ENCODE measurements around the gene LGR6. TPM values are rescaled to one million over a fixed set of nuclear protein-coding genes. Genes with fewer than 3 reads are reported as not detected.

LGR6 gene
- total and polyA plus RNA-seq, 2 of the 8 experiments (the other 6 are each of a cell fraction or from before 2014, with no cell fraction given), result 0.50 to 1.0 TPM

- H3K4me1 ChIP-seq (replicated peaks in 1 of 4; ENCODE audit: control insufficient read depth in 3 of 4, insufficient read depth in 4 of 4, low read length in 3 of 4), result peaks cover 0 to 2% (median 2%) of the 10 kb centered on the region in 4 experiments; a peak in 5 of 7 replicates
- no peaks in the 10 kb centered on the region for H3K9me3 ChIP-seq (ENCODE audit: insufficient read depth in 2 of 2, low read depth in 1 of 2, low read length in 1 of 2)
- no peak overlapping the region for H3K23ac ChIP-seq (ENCODE audit: insufficient read length)
- H2AK5ac ChIP-seq (ENCODE audit: low read depth, low read length), result no peak overlapping the region
- no peak overlapping the region for H4K91ac ChIP-seq (replicated peaks; ENCODE audit: insufficient read length, low read length)
- no peak overlapping the region for H3K4me2 ChIP-seq (ENCODE audit: insufficient read depth in 1 of 2, low read depth in 2 of 2, low read length in 2 of 2)
- H4K20me1 ChIP-seq (replicated peaks in 1 of 2; ENCODE audit: control insufficient read depth in 1 of 2, insufficient read depth in 2 of 2, low read length in 2 of 2), result peaks cover 0 to 2% of the 10 kb centered on the region in 2 experiments
- no peak overlapping the region for H2BK120ac ChIP-seq (replicated peaks; ENCODE audit: low read depth, low read length)
- H3K27me3 ChIP-seq (replicated peaks in 1 of 4; ENCODE audit: control insufficient read depth in 3 of 4, extremely low read depth in 1 of 4, insufficient read depth in 3 of 4, low read length in 3 of 4), result no peaks in the 10 kb centered on the region; a peak in 3 of 7 replicates
- H2BK12ac ChIP-seq (ENCODE audit: low read depth, low read length), result no peak overlapping the region
- H3K79me2 ChIP-seq (ENCODE audit: control insufficient read depth in 1 of 2, insufficient read depth in 2 of 2, low read length in 2 of 2), result no peaks in the 10 kb centered on the region
- 90% methylated on average over 19 of the region's 19 CpGs; no CpG with 5 or more reads in 1 of the 2 experiments for WGBS, 2 experiments (ENCODE audit: extremely low coverage in 1 of 2, insufficient coverage in 1 of 2, insufficient read length in 1 of 2, insufficient replicate concordance in 2 of 2, low coverage in 1 of 2, low lambda C conversion rate in 2 of 2, missing lambda C conversion rate in 1 of 2)
- H2BK15ac ChIP-seq (ENCODE audit: low read length), result no peak overlapping the region
- no peak overlapping the region for H3K4ac ChIP-seq (replicated peaks; ENCODE audit: insufficient read length, low read depth, low read length)
- no peak overlapping the region for H3K18ac ChIP-seq (ENCODE audit: extremely low read depth, low read length)
- ChIA-PET CTCF (ENCODE audit: partially characterized antibody) (interaction anchor here (0.7 to 4.8 kb wide), 18 partner anchors 9 to 174 kb away, joined by 3 to 25 read pairs (median 4); partner anchors contain the start of gene LGR6), POLR2A (ENCODE audit: partially characterized antibody) (interaction anchor here (1.0 to 1.2 kb wide), 2 partner anchors 16 to 25 kb away, joined by 3 read pairs; no protein-coding TSS in a partner anchor)
- no peaks in the 10 kb centered on the region for H3K36me3 ChIP-seq (ENCODE audit: control insufficient read depth in 2 of 4, insufficient read depth in 4 of 4, low read length in 3 of 4)
- no peaks in the 10 kb centered on the region; the same call in 1 of the 2 replicates for H3K23me2 ChIP-seq (ENCODE audit: low read depth, low read length)
- no peak overlapping the region for H4K5ac ChIP-seq (ENCODE audit: insufficient read length, low read depth, low read length)
- H3K79me1 ChIP-seq (ENCODE audit: low read depth, low read length), result no peaks in the 10 kb centered on the region
- H2BK20ac ChIP-seq (ENCODE audit: low read length), result no peak overlapping the region
- H4K8ac ChIP-seq (ENCODE audit: extremely low read depth, insufficient read depth, low read length), result no peak overlapping the region
- no peak overlapping the region for H3K9ac ChIP-seq (replicated peaks in 1 of 4; ENCODE audit: extremely low read depth in 1 of 4, low read depth in 3 of 4, low read length in 3 of 4)
- H3K56ac ChIP-seq (replicated peaks; ENCODE audit: insufficient read length, low read depth, low read length), result no peak overlapping the region
- H2AFZ ChIP-seq (ENCODE audit: low read length), result no peak overlapping the region
- DNase-seq (ENCODE audit: low read depth in 1 of 2, low spot score in 2 of 2) (no peak), FAIRE-seq (no peak)
- H3K4me3 ChIP-seq (ENCODE audit: extremely low read depth in 1 of 4, insufficient read depth in 2 of 4, low read depth in 3 of 4, low read length in 4 of 4), result no peak overlapping the region
- no peak overlapping the region for H3K14ac ChIP-seq (ENCODE audit: insufficient read length)
- H2BK5ac ChIP-seq (ENCODE audit: low read depth, low read length), result 0 out of 2 replicates have a peak overlapping the region, but pooled peaks have one; percentile 32
- no peak overlapping the region for H3K27ac ChIP-seq (ENCODE audit: low read depth, low read length)
- no peak for TF ChIP-seq MAFK (IDR thresholded peaks at IDR 0.05; ENCODE audit: low read depth, low read length)
- no peak for TF ChIP-seq KDM1A (IDR thresholded peaks at IDR 0.05; ENCODE audit: borderline replicate concordance, low read length)
- TF ChIP-seq TCF12 (IDR thresholded peaks at IDR 0.05; ENCODE audit: low read depth, low read length), result no peak
- no peak for TF ChIP-seq NANOG (IDR thresholded peaks at IDR 0.05; ENCODE audit: insufficient read depth, low read depth, low read length, poor library complexity, severe bottlenecking)
- no peak for TF ChIP-seq GABPA (IDR thresholded peaks at IDR 0.05; ENCODE audit: borderline replicate concordance, insufficient read depth, low read length)
- TF ChIP-seq, protein P1, sequence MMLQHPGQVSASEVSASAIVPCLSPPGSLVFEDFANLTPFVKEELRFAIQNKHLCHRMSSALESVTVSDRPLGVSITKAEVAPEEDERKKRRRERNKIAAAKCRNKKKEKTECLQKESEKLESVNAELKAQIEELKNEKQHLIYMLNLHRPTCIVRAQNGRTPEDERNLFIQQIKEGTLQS (IDR thresholded peaks at IDR 0.05; ENCODE audit: insufficient read depth, low read depth, low read length), result no peak
- TF ChIP-seq TEAD4 (IDR thresholded peaks at IDR 0.05; ENCODE audit: low read depth, low read length), result no peak
- no peak for TF ChIP-seq CBX8 (IDR thresholded peaks at IDR 0.05; ENCODE audit: borderline replicate concordance, low read depth, low read length)
- TF ChIP-seq, protein P2, sequence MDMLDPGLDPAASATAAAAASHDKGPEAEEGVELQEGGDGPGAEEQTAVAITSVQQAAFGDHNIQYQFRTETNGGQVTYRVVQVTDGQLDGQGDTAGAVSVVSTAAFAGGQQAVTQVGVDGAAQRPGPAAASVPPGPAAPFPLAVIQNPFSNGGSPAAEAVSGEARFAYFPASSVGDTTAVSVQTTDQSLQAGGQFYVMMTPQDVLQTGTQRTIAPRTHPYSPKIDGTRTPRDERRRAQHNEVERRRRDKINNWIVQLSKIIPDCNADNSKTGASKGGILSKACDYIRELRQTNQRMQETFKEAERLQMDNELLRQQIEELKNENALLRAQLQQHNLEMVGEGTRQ (IDR thresholded peaks at IDR 0.05; ENCODE audit: low read length), result no peak
Observed at GRCh38 chr1:202179828-202180750, 13.5 kb upstream of the LGR6 start.
